A549 (cell line): ENCODE measurements around the gene ANTXR1.

ENCODE experiments used
- CBX8 ChIP-seq: fragments of 200-600 bp; sonication (generic); IDR thresholded peaks from 2 replicates; pipeline ENCODE4 v1.6.1; 2016
- CHD4 ChIP-seq: fragments of 200-600 bp; sonication (generic); IDR thresholded peaks from 2 replicates; pipeline ENCODE4 v1.6.1; 2016; ENCODE audit warnings: antibody characterized with exemption, mild to moderate bottlenecking, borderline replicate concordance
- CTCF ChIP-seq: fragments of >200 bp; sonication (Bioruptor Twin); formaldehyde crosslinking; IDR thresholded peaks from 3 replicates; pipeline ENCODE4 v1.5.1; 2016
- HDAC2 ChIP-seq: fragments of 200-600 bp; sonication (generic); IDR thresholded peaks from 2 replicates; pipeline ENCODE4 v1.6.1; 2016
- MAX ChIP-seq: IDR thresholded peaks from 2 replicates; pipeline ENCODE4 v1.6.1; 2012
- NR3C1 ChIP-seq: fragments of >200 bp; sonication (Bioruptor Twin); formaldehyde crosslinking; IDR thresholded peaks from 3 replicates; pipeline ENCODE4 v1.6.1; 2017
- PBX3 ChIP-seq: IDR thresholded peaks from 2 replicates; pipeline ENCODE4 v1.6.1; 2012
- POLR2A ChIP-seq: IDR thresholded peaks from 2 replicates; pipeline ENCODE4 v1.6.1; 2012; ENCODE audit warnings: mild to moderate bottlenecking, low read length

- TF ChIP-seq CTCF (no peak), POLR2A (no peak), CBX8 (no peak), CHD4 (no peak), PBX3 (no peak), NR3C1 (no peak), HDAC2 (no peak), MAX (no peak)
Observed at GRCh38 chr2:69034845-69035244, 21.9 kb downstream of the ANTXR1 start.
